GM18861 (cell line): ENCODE results near the gene BRI3.
A peak's percentile ranks its signal among the peaks of the same experiment; 100 is the strongest.

ENCODE experiments used
- ATAC-seq: cut with Tn5 transposase; IDR thresholded peaks from one replicate; pipeline ENCODE4 v1.9.1; 2021; ENCODE audit not compliant: unreplicated experiment

The BRI3 gene

GRCh38 chr7:98251601-98252424, 29.7 kb upstream of the BRI3 start, which contains the start of gene TECPR1:
Gene TECPR1, minus strand, starts transcription at chr7:98252232. Its CDS starts 6,086 bp downstream, at chr7:98246146.
- ATAC-seq, result peak; percentile 97

DNA sequence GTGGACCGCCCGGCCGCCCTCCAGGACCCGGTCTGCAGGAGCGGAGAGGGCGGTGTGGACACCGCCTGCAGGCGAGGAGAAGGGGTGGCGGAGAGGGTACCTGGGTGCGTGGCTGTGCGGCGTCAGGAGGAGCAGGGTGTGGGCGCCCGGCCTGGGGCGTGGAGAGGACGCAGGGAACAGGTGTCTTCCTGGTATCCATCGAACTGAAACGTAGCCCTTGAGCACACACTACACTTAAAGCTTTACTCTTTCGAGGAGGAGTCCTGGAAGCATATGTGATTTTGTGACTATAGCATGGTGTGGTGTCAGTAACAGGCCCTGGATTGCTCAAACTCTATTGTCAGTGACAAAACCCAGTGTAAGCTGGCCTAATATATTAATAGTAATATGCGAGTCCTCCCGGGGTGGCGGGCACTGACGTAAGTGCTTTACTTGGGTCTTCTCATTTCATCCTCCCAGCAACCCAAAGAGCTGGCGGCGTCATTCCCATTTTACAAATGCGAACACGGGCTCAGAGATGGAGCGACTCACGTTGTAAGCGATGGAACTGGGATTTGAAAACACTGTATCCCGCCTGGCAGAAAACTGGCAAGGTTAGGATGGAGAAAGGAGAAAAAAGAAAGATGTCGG, 28.9 kb upstream of the BRI3 start:
- no peak for ATAC-seq

- no peak for ATAC-seq
Observed at GRCh38 chr7:98254516-98254915, 27.0 kb upstream of the BRI3 start.

DNA sequence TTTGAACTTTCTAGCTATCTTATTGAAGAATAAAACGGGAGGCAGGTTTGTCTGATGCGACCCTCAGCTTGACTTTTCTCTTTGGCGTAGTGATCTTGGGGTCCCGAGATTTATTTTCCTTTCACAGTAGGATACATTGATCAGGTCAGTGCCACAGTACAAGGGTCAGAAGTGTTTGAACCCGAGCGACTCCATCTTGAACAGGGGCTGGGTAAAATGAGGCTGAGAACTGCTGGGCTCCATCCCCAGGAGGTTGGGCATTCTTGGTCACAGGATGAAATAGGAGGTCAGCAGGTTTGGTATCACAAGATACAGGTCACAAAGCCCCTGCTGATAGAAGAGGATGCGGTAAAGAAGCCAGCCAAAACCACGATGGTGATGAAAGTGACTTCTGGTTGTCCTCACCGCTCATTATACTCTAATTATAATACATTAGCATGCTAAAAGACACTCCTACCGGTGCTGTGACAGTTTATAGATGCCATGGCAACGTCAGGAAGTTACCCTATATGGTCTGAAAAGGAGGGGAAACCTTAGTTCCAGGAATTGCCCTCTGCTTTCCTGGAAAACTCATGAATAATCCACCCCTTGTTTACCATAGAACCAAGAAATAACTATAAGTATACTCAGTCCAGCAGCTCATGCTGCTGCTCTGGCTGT, 26.4 kb upstream of the BRI3 start:
- ATAC-seq, result no peak

DNA sequence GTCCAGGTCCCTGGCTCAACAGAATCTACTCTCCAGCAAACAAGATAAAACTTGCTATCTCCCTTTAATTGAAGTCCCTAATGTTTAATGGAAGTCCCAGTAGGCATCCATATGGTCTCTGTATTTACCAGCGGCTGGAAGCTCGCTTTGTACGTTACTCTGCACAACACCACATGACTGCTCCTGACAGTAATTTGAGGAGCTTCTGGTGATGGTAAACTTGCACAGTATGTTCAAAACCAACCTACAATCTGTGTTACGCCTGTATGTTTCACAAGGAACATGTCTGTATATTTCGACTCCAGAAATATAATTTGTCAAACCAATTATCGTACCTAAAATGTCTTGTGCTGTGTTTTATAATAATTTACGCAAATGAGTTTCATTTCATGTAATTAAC, 25.1 kb upstream of the BRI3 start:
- no peak for ATAC-seq

GRCh38 chr7:98257701-98258100, 23.8 kb upstream of the BRI3 start:
- ATAC-seq, result no peak

- no peak for ATAC-seq
Observed at GRCh38 chr7:98265841-98266271, 15.6 kb upstream of the BRI3 start.

GRCh38 chr7:98266840-98267239, 14.6 kb upstream of the BRI3 start:
- ATAC-seq, result no peak

- ATAC-seq, result no peak
Observed at GRCh38 chr7:98267303-98267702, 14.2 kb upstream of the BRI3 start.

- ATAC-seq, result no peak
Observed at GRCh38 chr7:98276241-98276761, 5.2 kb upstream of the BRI3 start.

GRCh38 chr7:98278408-98278807, 3.1 kb upstream of the BRI3 start:
- ATAC-seq, result no peak

DNA sequence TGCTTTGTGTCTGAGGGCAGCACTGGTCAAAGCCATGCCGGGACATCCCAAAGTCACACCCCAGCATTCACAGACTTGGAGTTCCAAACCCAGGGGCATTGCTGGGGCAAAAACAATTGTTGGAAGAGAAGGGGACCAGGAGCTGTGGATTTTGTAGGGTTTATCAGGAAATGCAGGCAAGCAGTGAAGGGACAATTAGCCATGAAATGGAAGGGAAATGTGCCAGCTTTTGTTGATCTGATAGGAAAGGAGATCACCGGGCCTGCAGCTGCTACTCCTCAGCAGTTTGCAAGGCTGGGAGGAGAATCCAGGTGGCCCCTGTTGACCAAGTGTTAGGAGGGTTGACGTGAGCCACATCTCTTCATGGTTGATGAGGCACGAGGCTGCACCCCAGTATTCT, 2.5 kb upstream of the BRI3 start:
- ATAC-seq, result no peak

DNA sequence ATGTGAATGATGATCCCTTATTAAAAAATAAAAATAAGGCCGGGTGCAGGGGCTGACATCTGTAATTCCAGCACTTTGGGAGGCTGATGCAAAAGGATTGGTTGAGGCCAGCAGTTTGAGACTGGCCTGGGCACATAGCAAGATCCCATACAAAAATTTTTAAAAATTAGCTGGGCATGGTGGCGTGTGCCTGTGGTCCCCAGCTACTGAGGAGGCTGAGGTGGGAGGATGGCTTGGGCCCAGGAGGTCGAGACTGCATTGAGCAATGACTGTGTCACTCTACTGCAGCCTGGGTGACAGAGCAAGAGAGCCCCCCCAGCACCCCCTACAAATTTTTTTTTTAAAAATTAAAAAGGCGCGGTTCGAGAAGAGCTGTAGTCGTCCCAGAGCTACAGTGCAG, 1.2 kb upstream of the BRI3 start:
- no peak for ATAC-seq

- peak; percentile 33 for ATAC-seq
Observed at GRCh38 chr7:98281757-98282606, 496 bp downstream of the BRI3 start.

GRCh38 chr7:98282703-98283102, 1.2 kb downstream of the BRI3 start:
- ATAC-seq, result no peak

- ATAC-seq, result no peak
Observed at GRCh38 chr7:98283127-98283886, 1.8 kb downstream of the BRI3 start.

DNA sequence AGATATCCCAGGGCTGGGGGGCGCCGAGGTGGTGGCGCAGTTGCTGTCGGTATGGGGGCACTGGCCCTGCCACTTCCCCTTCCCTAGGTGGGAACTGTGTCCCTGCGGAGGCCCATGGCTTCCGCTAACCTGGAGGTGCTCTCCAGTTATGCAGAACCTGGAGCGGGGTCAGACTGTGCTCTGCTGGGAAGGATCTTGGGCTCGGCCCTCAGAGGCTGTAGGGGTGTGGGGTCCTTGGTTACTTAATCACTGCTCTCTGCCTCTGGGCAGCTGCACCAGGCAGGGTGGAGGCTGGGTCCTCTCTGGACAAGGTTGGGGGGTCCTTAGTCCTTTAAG, 2.4 kb downstream of the BRI3 start:
- ATAC-seq, result no peak

GRCh38 chr7:98284335-98285036, 3.0 kb downstream of the BRI3 start:
- ATAC-seq, result no peak
